IPS-18a (cell line): ENCODE results near the gene CLDN4.
"Not testable (repeated sequence)": the region's sequence is repeated elsewhere in the genome, so short reads cannot be mapped to it uniquely, and the experiment has no call there.

ENCODE experiments used
- H3K27ac ChIP-seq: one replicate; pipeline ENCODE4 v1.5.1; 2013; ENCODE audit warnings: low read length
- H3K27me3 ChIP-seq: one replicate; pipeline ENCODE4 v1.6.1; 2013; ENCODE audit warnings: mild to moderate bottlenecking, low read length; ENCODE audit not compliant: control insufficient read depth, insufficient read depth
- H3K36me3 ChIP-seq: one replicate; pipeline ENCODE4 v1.6.1; 2013; ENCODE audit warnings: low read depth, low read length; ENCODE audit not compliant: control insufficient read depth
- H3K4me1 ChIP-seq: one replicate; pipeline ENCODE4 v1.6.1; 2013; ENCODE audit warnings: low read depth, low read length; ENCODE audit not compliant: control insufficient read depth
- H3K4me3 ChIP-seq: one replicate; pipeline ENCODE4 v1.5.1; 2013; ENCODE audit warnings: low read length
- H3K9ac ChIP-seq: one replicate; pipeline ENCODE4 v1.6.1; 2013; ENCODE audit warnings: mild to moderate bottlenecking, low read length, moderate library complexity
- H3K9me3 ChIP-seq: one replicate; pipeline ENCODE4 v1.6.1; 2013; ENCODE audit warnings: low read depth, low read length; ENCODE audit not compliant: control insufficient read depth

CLDN4 gene

GRCh38 chr7:73837167-73837566 is 6.4 kb downstream of the CLDN4 start:
- H3K4me3 ChIP-seq, H3K9ac ChIP-seq, H3K9me3 ChIP-seq, H3K27me3 ChIP-seq, H3K27ac ChIP-seq, H3K36me3 ChIP-seq: not testable (repeated sequence)
- peaks cover 12% of the 10 kb centered on the region for H3K4me1 ChIP-seq

GRCh38 chr7:73838642-73839041 is 7.8 kb downstream of the CLDN4 start:
- no peak overlapping the region for H3K9ac ChIP-seq
- H3K9me3 ChIP-seq = no peaks in the 10 kb centered on the region
- H3K4me3 ChIP-seq = no peak overlapping the region
- no peak overlapping the region for H3K27ac ChIP-seq
- no peaks in the 10 kb centered on the region for H3K27me3 ChIP-seq
- H3K4me1 ChIP-seq = peaks cover 1% of the 10 kb centered on the region
- H3K36me3 ChIP-seq = no peaks in the 10 kb centered on the region

- H3K4me3 ChIP-seq = no peak overlapping the region
- no peaks in the 10 kb centered on the region for H3K9me3 ChIP-seq
- H3K4me1 ChIP-seq = no peaks in the 10 kb centered on the region
- H3K27me3 ChIP-seq = no peaks in the 10 kb centered on the region
- no peak overlapping the region for H3K9ac ChIP-seq
- no peaks in the 10 kb centered on the region for H3K36me3 ChIP-seq
- no peak overlapping the region for H3K27ac ChIP-seq
Measured at GRCh38 chr7:73839290-73839689, 8.5 kb downstream of the CLDN4 start.

DNA sequence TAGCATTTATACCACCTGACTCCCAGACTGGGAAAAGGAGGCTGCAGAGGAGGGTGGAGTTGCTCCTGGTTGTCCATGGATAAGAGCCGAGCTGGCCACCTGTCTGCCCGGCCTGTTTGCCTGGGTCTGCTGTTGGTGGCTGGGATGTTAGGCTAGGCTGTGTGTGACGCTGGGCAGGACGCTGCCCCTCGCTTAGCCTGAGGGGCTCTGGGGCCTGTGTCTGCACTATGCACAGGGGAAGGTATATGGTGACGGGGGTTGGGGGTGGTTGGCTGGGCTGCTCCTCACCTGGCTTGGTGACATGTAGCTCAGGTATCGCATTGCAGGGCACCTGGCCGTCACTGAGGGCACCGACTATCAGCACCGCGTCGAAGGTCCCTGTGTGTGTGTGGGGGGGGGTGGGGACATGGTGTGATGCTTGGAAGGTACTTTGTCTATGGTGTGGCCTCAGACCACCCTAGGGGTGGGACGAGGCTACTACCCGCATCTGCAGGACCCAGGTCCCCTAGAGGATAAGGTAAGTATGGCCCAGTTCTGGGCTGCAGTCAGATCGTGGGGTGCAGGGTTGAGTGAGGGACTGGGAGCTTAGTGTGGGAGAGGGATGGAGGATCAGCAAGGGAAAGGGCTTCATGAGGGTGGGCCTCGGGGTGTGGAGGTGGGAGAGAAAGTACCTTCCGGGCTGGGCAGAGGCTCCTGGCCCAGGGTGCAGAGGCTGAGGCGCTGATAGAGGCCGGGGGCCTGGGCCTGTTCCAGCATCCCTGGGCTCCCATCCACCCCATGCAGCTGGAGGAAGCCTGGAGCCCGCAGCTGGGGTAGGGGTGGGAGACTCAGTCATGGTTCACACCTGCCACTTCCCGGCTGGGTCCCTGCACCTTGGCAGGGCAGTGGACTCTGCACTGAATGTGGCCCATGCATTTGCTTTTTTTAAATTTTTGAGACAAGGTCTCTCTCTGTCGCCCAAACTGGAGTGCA is 9.2 kb downstream of the CLDN4 start:
- no peak overlapping the region for H3K27ac ChIP-seq

DNA sequence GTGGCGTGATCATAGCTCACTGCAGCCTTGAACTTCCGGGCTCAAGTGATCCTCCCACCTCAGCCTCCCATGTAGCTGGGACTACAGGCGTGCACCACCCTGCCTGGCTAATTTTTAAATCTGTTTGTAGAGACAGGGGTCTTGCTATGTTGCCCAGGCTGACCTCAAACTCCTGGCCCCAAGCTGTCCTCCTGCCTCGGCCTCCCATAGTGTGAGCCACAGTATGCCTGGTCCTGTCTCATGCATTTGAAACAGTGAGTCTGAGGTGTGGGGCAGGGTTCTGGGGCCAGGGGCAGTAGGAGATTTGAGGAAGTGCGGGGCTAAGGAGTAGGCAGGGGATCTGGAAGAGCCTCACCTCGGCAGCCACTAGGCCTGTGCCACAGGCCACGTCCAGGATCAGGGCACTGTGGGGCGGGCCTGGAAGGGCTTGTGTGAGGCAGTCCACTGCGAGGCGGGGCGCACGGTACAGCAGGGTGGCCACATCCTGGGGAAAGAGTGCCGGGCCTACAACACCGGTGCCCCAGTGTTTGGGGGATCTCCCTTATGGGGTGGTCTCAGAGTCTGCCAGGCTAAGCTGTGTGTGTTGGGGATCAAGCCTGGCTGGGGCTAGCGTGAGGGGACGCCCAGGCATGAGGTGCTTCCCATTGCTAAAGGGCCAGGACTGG is 10.1 kb downstream of the CLDN4 start:
- Histone ChIP-seq H3K9ac (no peak overlapping the region), H3K36me3 (no peaks in the 10 kb centered on the region), H3K27me3 (no peaks in the 10 kb centered on the region), H3K4me3 (no peak overlapping the region), H3K9me3 (no peaks in the 10 kb centered on the region), H3K27ac (no peak overlapping the region), H3K4me1 (no peaks in the 10 kb centered on the region)

More for the DNA sequence above, 9.2 kb downstream of the CLDN4 start:
- Histone ChIP-seq H3K27me3 (no peaks in the 10 kb centered on the region), H3K9ac (no peak overlapping the region), H3K4me1 (no peaks in the 10 kb centered on the region), H3K36me3 (no peaks in the 10 kb centered on the region), H3K4me3 (no peak overlapping the region), H3K9me3 (no peaks in the 10 kb centered on the region)

GRCh38 chr7:73841689-73842066 is 10.9 kb downstream of the CLDN4 start:
- Histone ChIP-seq H3K27ac (peak overlapping the region; percentile 47), H3K4me3 (peak overlapping the region; percentile 76), H3K4me1 (no peaks in the 10 kb centered on the region), H3K27me3 (no peaks in the 10 kb centered on the region), H3K36me3 (no peaks in the 10 kb centered on the region), H3K9ac (peak overlapping the region; percentile 48), H3K9me3 (no peaks in the 10 kb centered on the region)

DNA sequence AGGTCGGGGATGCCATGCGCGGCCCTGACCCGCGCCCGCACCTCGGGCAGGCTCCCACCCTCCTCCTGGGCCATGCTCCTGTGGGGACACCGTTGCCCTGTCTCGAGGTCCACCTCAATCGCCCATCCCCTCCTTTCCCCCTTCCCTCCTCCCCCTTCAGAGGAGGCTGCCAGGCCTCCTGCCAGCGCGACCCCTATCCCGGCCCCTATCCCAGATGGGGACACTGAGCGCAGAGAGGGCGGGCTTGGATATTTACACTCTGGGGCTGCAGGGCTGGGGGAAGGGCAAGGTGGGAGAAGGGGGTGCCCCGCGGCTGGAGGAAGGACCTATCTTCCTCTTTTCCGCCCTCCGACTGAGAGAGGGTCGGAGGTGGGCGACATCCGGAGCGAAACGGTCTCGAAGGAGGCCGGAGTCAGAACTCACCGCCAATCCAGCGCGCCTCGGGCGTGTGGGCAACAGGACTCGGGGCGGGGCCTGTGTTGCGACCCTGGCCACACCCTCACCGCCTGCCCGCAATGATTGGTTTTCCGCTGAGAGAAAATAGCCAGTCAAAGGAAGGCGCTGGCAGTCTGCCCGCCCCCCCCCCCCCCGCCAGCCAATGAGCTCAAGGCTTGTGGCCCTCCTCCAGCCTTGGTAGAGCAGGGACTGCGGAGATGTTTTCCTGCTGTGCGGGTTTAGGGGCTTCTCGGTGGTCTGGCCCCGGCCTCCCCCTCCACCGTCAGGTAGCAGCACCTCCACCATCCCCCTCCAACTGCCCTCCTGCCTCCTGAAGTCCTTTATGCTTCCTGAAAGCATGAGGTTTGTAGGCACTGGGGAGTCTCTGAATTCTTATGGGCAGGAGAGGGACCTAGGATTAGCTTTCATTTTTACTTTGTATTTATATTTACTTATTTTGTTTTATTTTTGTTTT is 11.5 kb downstream of the CLDN4 start, which contains the start of gene METTL27:
METTL27 (minus strand) TSS at position 450 of the 910 bp plus-strand sequence; CDS start at position 74, 376 bp downstream.
- Histone ChIP-seq H3K27ac (peak within 1 kb of the TSS; percentile 47), H3K9ac (peak within 1 kb of the TSS; percentile 48), H3K4me3 (peak within 1 kb of the TSS; percentile 76), H3K27me3 (no peaks in the 10 kb centered on the region), H3K9me3 (no peaks in the 10 kb centered on the region), H3K4me1 (no peaks in the 10 kb centered on the region), H3K36me3 (no peaks in the 10 kb centered on the region)

- no peaks in the 10 kb centered on the region for H3K36me3 ChIP-seq
- no peaks in the 10 kb centered on the region for H3K4me1 ChIP-seq
- no peak overlapping the region for H3K9ac ChIP-seq
- no peak overlapping the region for H3K27ac ChIP-seq
- no peak overlapping the region for H3K4me3 ChIP-seq
- no peaks in the 10 kb centered on the region for H3K27me3 ChIP-seq
- no peaks in the 10 kb centered on the region for H3K9me3 ChIP-seq
Measured at GRCh38 chr7:73844131-73844547, 13.3 kb downstream of the CLDN4 start.

DNA sequence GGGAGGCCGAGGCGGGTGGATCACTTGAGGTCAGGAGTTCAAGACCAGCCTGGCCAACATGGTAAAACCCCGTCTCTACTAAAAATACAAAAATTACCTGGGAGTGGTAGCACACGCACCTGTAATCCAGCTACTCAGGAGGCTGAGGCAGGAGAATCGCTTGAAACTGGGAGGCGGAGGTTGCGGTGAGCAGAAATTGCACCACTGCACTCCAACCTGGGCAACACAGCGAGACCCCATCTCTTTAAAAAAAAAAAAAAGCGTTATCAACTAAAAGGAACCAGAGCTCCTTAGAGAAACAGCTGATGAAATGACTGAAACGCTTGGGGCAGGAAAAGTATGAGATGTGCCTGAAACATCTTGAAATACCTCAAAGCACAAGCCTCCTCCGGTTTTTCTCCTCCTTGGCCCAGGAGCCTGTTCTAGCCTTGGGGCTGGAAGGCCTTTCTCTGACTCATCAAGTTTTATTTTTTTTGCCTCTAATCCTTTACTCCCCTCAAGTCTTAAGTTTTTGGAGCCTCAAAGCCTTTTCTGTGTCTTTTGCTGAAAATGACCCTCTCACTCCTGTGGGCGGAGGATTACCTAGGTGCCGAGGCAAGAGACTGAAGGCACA is 14.2 kb downstream of the CLDN4 start:
- Histone ChIP-seq H3K27me3 (no peaks in the 10 kb centered on the region), H3K4me1 (no peaks in the 10 kb centered on the region), H3K36me3 (no peaks in the 10 kb centered on the region), H3K4me3 (no peak overlapping the region), H3K9me3 (no peaks in the 10 kb centered on the region), H3K27ac (no peak overlapping the region), H3K9ac (no peak overlapping the region)

DNA sequence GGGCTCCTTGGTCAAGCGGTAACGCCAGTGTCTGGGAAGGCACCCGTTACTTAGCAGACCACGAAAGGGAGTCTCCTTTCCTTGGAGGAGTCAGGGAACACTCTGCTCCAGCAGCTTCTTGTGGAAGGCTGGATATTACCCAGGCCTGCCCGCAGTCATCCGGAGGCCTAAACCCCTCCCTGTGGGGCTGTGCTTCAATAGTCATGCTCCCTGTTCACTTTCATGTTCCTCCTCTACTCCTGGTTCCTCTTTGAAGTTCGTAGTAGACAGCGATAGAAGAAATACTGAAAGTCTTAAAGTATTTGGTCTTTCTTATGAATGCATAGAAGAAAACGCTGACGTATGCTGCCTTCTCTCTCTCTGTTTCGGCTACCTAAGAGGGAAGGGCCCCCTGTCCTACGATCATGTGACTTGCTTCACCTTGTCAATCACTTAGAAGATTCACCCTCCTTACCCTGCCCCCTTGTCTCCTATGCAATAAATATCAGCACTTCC is 15.0 kb downstream of the CLDN4 start:
- H3K4me1 ChIP-seq, H3K9ac ChIP-seq, H3K27ac ChIP-seq, H3K9me3 ChIP-seq, H3K4me3 ChIP-seq, H3K36me3 ChIP-seq, H3K27me3 ChIP-seq: not testable (repeated sequence)
